ENCODE measurements around the gene TTI1.

The TTI1 gene

GRCh38 chr20:38033330-38034107 lies at the start of gene TTI1, which contains the start of gene RPRD1B:
Gene TTI1 (minus strand): TSS chr20:38033456. CDS start chr20:38013816, 19,640 bp downstream.
Gene RPRD1B (plus strand): TSS chr20:38033746. CDS start chr20:38033948, 202 bp downstream.
- DNase-seq, result peak; percentile 80
- TF ChIP-seq, protein P1, sequence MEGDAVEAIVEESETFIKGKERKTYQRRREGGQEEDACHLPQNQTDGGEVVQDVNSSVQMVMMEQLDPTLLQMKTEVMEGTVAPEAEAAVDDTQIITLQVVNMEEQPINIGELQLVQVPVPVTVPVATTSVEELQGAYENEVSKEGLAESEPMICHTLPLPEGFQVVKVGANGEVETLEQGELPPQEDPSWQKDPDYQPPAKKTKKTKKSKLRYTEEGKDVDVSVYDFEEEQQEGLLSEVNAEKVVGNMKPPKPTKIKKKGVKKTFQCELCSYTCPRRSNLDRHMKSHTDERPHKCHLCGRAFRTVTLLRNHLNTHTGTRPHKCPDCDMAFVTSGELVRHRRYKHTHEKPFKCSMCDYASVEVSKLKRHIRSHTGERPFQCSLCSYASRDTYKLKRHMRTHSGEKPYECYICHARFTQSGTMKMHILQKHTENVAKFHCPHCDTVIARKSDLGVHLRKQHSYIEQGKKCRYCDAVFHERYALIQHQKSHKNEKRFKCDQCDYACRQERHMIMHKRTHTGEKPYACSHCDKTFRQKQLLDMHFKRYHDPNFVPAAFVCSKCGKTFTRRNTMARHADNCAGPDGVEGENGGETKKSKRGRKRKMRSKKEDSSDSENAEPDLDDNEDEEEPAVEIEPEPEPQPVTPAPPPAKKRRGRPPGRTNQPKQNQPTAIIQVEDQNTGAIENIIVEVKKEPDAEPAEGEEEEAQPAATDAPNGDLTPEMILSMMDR (IDR thresholded peaks at IDR 0.05; ENCODE audit: low read depth, low read length, missing control alignments), result no peak
- Histone ChIP-seq H3K27ac (peak within 1 kb of the TSS; percentile 74), H3K27me3 (replicated peaks) (no peaks in the 10 kb centered on the region), H3K36me3 (replicated peaks) (no peaks in the 10 kb centered on the region), H3K4me3 (ENCODE audit: low read depth, low read length) (peak within 1 kb of the TSS; percentile 78)
- in situ Hi-C loops (cut with HindIII; ENCODE audit: low pct_ligation_motif_present, low sequenced_read_pairs), result no loop called here

- Histone ChIP-seq H3K27me3 (replicated peaks) (no peaks in the 10 kb centered on the region), H3K27ac (peak overlapping the region; percentile 95), H3K36me3 (replicated peaks) (peaks cover 12% of the 10 kb centered on the region), H3K4me3 (ENCODE audit: low read depth, low read length) (no peak overlapping the region)
- TF ChIP-seq, protein P1 (IDR thresholded peaks at IDR 0.05; ENCODE audit: low read depth, low read length, missing control alignments), result no peak
- in situ Hi-C loops (cut with HindIII; ENCODE audit: low pct_ligation_motif_present, low sequenced_read_pairs), result no loop called here
- DNase-seq, result no peak
These were observed 49.6 kb upstream of the TTI1 start for GRCh38 chr20:38082894-38083293.

DNA sequence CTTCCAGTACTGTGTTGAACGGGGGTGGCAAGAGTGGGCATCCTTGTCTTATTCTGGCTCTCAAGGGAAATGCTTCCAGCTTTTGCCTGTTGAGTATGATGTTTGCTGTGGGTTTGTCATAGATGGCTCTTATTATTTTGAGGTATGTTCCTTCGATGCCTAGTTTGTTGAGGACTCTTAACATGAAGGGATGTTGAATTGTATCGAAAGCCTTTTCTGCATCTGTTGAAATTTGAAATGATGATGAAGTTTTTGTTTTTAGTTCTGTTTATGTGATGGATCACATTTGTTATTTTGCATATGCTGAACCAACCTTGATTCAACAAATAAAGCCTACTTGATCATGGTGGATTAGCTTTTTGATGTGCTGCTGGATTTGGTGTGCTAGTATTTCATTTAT lies 48.3 kb upstream of the TTI1 start:
- no peak for DNase-seq
- TF ChIP-seq, protein P1 (IDR thresholded peaks at IDR 0.05; ENCODE audit: low read depth, low read length, missing control alignments), result no peak
- peaks cover 14% of the 10 kb centered on the region for H3K36me3 ChIP-seq (replicated peaks)
- no peak overlapping the region for H3K4me3 ChIP-seq (ENCODE audit: low read depth, low read length)
- H3K27ac ChIP-seq, result no peak overlapping the region
- no peaks in the 10 kb centered on the region for H3K27me3 ChIP-seq (replicated peaks)
- in situ Hi-C loops (cut with HindIII; ENCODE audit: low pct_ligation_motif_present, low sequenced_read_pairs), result no loop called here

- no peak overlapping the region for H3K27ac ChIP-seq
- TF ChIP-seq, protein P1 (IDR thresholded peaks at IDR 0.05; ENCODE audit: low read depth, low read length, missing control alignments), result no peak
- no peak for DNase-seq
- no peaks in the 10 kb centered on the region for H3K27me3 ChIP-seq (replicated peaks)
- in situ Hi-C loops (cut with HindIII; ENCODE audit: low pct_ligation_motif_present, low sequenced_read_pairs), result no loop called here
- H3K36me3 ChIP-seq (replicated peaks), result peaks cover 12% of the 10 kb centered on the region
- no peak overlapping the region for H3K4me3 ChIP-seq (ENCODE audit: low read depth, low read length)
These were observed 46.1 kb upstream of the TTI1 start for GRCh38 chr20:38079353-38079752.

GRCh38 chr20:38078084-38078483 lies 44.8 kb upstream of the TTI1 start:
- no peak overlapping the region for H3K4me3 ChIP-seq (ENCODE audit: low read depth, low read length)
- TF ChIP-seq, protein P1 (IDR thresholded peaks at IDR 0.05; ENCODE audit: low read depth, low read length, missing control alignments), result no peak
- H3K27ac ChIP-seq, result no peak overlapping the region
- H3K27me3 ChIP-seq (replicated peaks), result no peaks in the 10 kb centered on the region
- in situ Hi-C loops (cut with HindIII; ENCODE audit: low pct_ligation_motif_present, low sequenced_read_pairs), result no loop called here
- DNase-seq, result no peak
- peaks cover 12% of the 10 kb centered on the region for H3K36me3 ChIP-seq (replicated peaks)
